H9 (cell line): Measurements from ENCODE around the gene SLCO4A1. TPM values are rescaled to one million over a fixed set of nuclear protein-coding genes. Genes with fewer than 3 reads are reported as not detected.

Experiments used
- DNase-seq: peaks from one replicate; pipeline ENCODE4 v3.0.0-alpha.2; 2017
- H2AFZ ChIP-seq: one replicate; pipeline ENCODE4 v1.6.1; 2013; ENCODE audit warnings: mild to moderate bottlenecking, low read length, control low read depth, moderate library complexity
- H2AK5ac ChIP-seq: 2 replicates; pipeline ENCODE4 v1.6.1; 2013; ENCODE audit warnings: low read length, control low read depth, mixed read lengths; ENCODE audit not compliant: insufficient read length
- H2BK120ac ChIP-seq: one replicate; pipeline ENCODE4 v1.6.1; 2013; ENCODE audit warnings: low read depth, mild to moderate bottlenecking, low read length, control low read depth, inconsistent platforms; ENCODE audit not compliant: poor library complexity, severe bottlenecking
- H2BK12ac ChIP-seq: 2 replicates; pipeline ENCODE4 v1.6.1; 2013; ENCODE audit warnings: low read length, control low read depth, mixed read lengths, low read depth; ENCODE audit not compliant: insufficient read length
- H2BK15ac ChIP-seq: 2 replicates; pipeline ENCODE4 v1.6.1; 2013; ENCODE audit warnings: low read depth, low read length, control low read depth
- H2BK20ac ChIP-seq: one replicate; pipeline ENCODE4 v1.6.1; 2013; ENCODE audit warnings: low read depth, mild to moderate bottlenecking, low read length, control low read depth, inconsistent platforms; ENCODE audit not compliant: poor library complexity, severe bottlenecking
- H2BK5ac ChIP-seq: 2 replicates; pipeline ENCODE4 v1.6.1; 2013; ENCODE audit warnings: low read length, control low read depth, mixed read lengths; ENCODE audit not compliant: insufficient read length
- H3K14ac ChIP-seq: 2 replicates; pipeline ENCODE4 v1.6.1; 2013; ENCODE audit warnings: low read length, control low read depth; ENCODE audit not compliant: insufficient read depth
- H3K18ac ChIP-seq: 2 replicates; pipeline ENCODE4 v1.6.1; 2013; ENCODE audit warnings: low read depth, mild to moderate bottlenecking, mixed read lengths, low read length, control low read depth; ENCODE audit not compliant: insufficient read length
- H3K23ac ChIP-seq: 2 replicates; pipeline ENCODE4 v1.6.1; 2013; ENCODE audit warnings: low read length, control low read depth, mixed read lengths, low read depth; ENCODE audit not compliant: insufficient read length
- H3K23me2 ChIP-seq: 2 replicates; pipeline ENCODE4 v1.6.1; 2013; ENCODE audit warnings: low read depth, mild to moderate bottlenecking, mixed read lengths, low read length, control low read depth; ENCODE audit not compliant: insufficient read length, poor library complexity, severe bottlenecking
- H3K27ac ChIP-seq: 2 replicates; pipeline ENCODE4 v1.5.1; 2013; ENCODE audit warnings: low read length, control low read depth, mixed read lengths, low read depth; ENCODE audit not compliant: insufficient read length
- H3K27me3 ChIP-seq: 2 replicates; pipeline ENCODE4 v1.6.1; 2013; ENCODE audit warnings: low read length, control low read depth, inconsistent platforms; ENCODE audit not compliant: insufficient read depth
- H3K4ac ChIP-seq: 2 replicates; pipeline ENCODE4 v1.6.1; 2013; ENCODE audit warnings: low read depth, mild to moderate bottlenecking, control low read depth, inconsistent platforms, low read length, moderate library complexity
- H3K4me1 ChIP-seq: 2 replicates; pipeline ENCODE4 v1.6.1; 2013; ENCODE audit warnings: low read length, control low read depth, inconsistent platforms; ENCODE audit not compliant: insufficient read depth
- H3K4me2 ChIP-seq: 2 replicates; pipeline ENCODE4 v1.6.1; 2013; ENCODE audit warnings: low read length, control low read depth, mixed read lengths; ENCODE audit not compliant: insufficient read length, insufficient read depth
- H3K56ac ChIP-seq: 2 replicates; pipeline ENCODE4 v1.6.1; 2013; ENCODE audit warnings: low read depth, mild to moderate bottlenecking, mixed read lengths, low read length, control low read depth; ENCODE audit not compliant: insufficient read length
- H3K79me1 ChIP-seq: 2 replicates; pipeline ENCODE4 v1.6.1; 2013; ENCODE audit warnings: low read depth, mild to moderate bottlenecking, moderate library complexity, low read length, control low read depth, inconsistent platforms; ENCODE audit not compliant: insufficient read depth, poor library complexity, severe bottlenecking
- H3K79me2 ChIP-seq: 2 replicates; pipeline ENCODE4 v1.6.1; 2013; ENCODE audit warnings: low read length, control low read depth, inconsistent platforms; ENCODE audit not compliant: insufficient read depth
- H3K9ac ChIP-seq: 2 replicates; pipeline ENCODE4 v1.6.1; 2013; ENCODE audit warnings: low read length, control low read depth, mixed read lengths; ENCODE audit not compliant: insufficient read length; ENCODE audit errors: extremely low read depth
- H3K9me3 ChIP-seq: one replicate; pipeline ENCODE4 v1.6.1; 2013; ENCODE audit warnings: low read depth, low read length, inconsistent platforms; ENCODE audit not compliant: control insufficient read depth
- H3T11ph ChIP-seq: one replicate; pipeline ENCODE4 v1.6.1; 2013; ENCODE audit warnings: mild to moderate bottlenecking, low read length, control low read depth, inconsistent platforms
- H4K20me1 ChIP-seq: one replicate; pipeline ENCODE4 v1.6.1; 2013; ENCODE audit not compliant: control insufficient read depth, insufficient read length, insufficient read depth
- H4K5ac ChIP-seq: 2 replicates; pipeline ENCODE4 v1.6.1; 2013; ENCODE audit warnings: low read depth, mild to moderate bottlenecking, mixed read lengths, low read length, control low read depth; ENCODE audit not compliant: insufficient read length
- H4K8ac ChIP-seq: replicated peaks from 2 replicates; pipeline ENCODE4 v1.6.1; 2013; ENCODE audit warnings: low read length, control low read depth, mixed read lengths, low read depth; ENCODE audit not compliant: insufficient read length
- H4K91ac ChIP-seq: 2 replicates; pipeline ENCODE4 v1.6.1; 2013; ENCODE audit warnings: low read depth, mild to moderate bottlenecking, moderate library complexity, mixed read lengths, low read length, control low read depth; ENCODE audit not compliant: insufficient read length
- H3K27ac Mint-ChIP-seq, 3 experiments: 2 replicates in 2 of 3; 3 replicates in 1 of 3; pipeline ENCODE4 v1.8.0; 2020 to 2021; ENCODE audit warnings: mixed read lengths in 3 of 3, mild to moderate bottlenecking in 1 of 3, moderate library complexity in 1 of 3
- H3K27me3 Mint-ChIP-seq: 2 replicates; pipeline ENCODE4 v1.8.0; 2021; ENCODE audit warnings: low read depth, mild to moderate bottlenecking, moderate library complexity, mixed read lengths
- H3K36me3 Mint-ChIP-seq, 3 experiments: 2 replicates in 2 of 3; 3 replicates in 1 of 3; pipeline ENCODE4 v1.8.0; 2020 to 2021; ENCODE audit warnings: low read depth in 3 of 3, mixed read lengths in 3 of 3; ENCODE audit not compliant: insufficient read depth in 1 of 3
- H3K4me1 Mint-ChIP-seq, 2 experiments: 2 replicates each; pipeline ENCODE4 v1.8.0; 2020; ENCODE audit warnings: mixed read lengths in 2 of 2
- H3K4me3 Mint-ChIP-seq, 2 experiments: 2 replicates in 1 of 2; 3 replicates in 1 of 2; pipeline ENCODE4 v1.8.0; 2020 to 2021; ENCODE audit warnings: mild to moderate bottlenecking in 2 of 2, mixed read lengths in 2 of 2, moderate library complexity in 1 of 2
- H3K9me3 Mint-ChIP-seq, 2 experiments: 2 replicates in 1 of 2; 3 replicates in 1 of 2; pipeline ENCODE4 v1.8.0; 2020; ENCODE audit warnings: mild to moderate bottlenecking in 2 of 2, mixed read lengths in 2 of 2, moderate library complexity in 1 of 2
- CTCF ChIP-seq: fragments of 200-600 bp; sonication (generic); conservative IDR thresholded peaks from 3 replicates; pipeline ENCODE4 v1.8.0; 2021; ENCODE audit warnings: antibody characterized with exemption, mild to moderate bottlenecking
- WGBS: extraction: QIAGEN DNeasy Blood & Tissue Kit; methylation state at CpG from one replicate; pipeline ENCODE4 v1.1.7; 2013; ENCODE audit warnings: missing lambda C conversion rate, low lambda C conversion rate, mixed read lengths; ENCODE audit not compliant: insufficient read length; ENCODE audit errors: extremely low coverage; 5-methylcytosine and 5-hydroxymethylcytosine counted together
- total RNA-seq: library from RNA; stranded (reverse); gene quantifications from 2 replicates; pipeline ENCODE4 v1.2.1, GENCODE V29; 2021

The SLCO4A1 gene
- total RNA-seq, 1 experiment from 2014 or later, result 9.4 TPM

- Histone ChIP-seq H3K56ac (no peak overlapping the region), H3K4ac (no peak overlapping the region), H2BK5ac (no peak overlapping the region), H2BK20ac (no peak overlapping the region), H2AFZ (no peak overlapping the region), H3K4me1 (no peaks in the 10 kb centered on the region; the same call in 1 of the 2 replicates), H4K5ac (no peak overlapping the region), H3K14ac (no peak overlapping the region), H3K79me1 (no peaks in the 10 kb centered on the region), H3K18ac (no peak overlapping the region), H3K4me2 (no peak overlapping the region), H3K23me2 (no peaks in the 10 kb centered on the region), H2BK15ac (no peak overlapping the region), H4K8ac (no peak overlapping the region), H2BK120ac (no peak overlapping the region), H3K27ac (no peak overlapping the region), H3K9me3 (no peaks in the 10 kb centered on the region), H2BK12ac (no peak overlapping the region), H3T11ph (no peak overlapping the region), H2AK5ac (no peak overlapping the region), H3K23ac (no peak overlapping the region), H3K27me3 (no peaks in the 10 kb centered on the region), H3K79me2 (no peaks in the 10 kb centered on the region), H3K9ac (no peak overlapping the region), H4K91ac (no peak overlapping the region), H4K20me1 (no peaks in the 10 kb centered on the region)
- no peaks in the 10 kb centered on the region; a peak in 1 of 7 replicates for H3K36me3 Mint-ChIP-seq
- H3K27me3 Mint-ChIP-seq, result no peaks in the 10 kb centered on the region
- TF ChIP-seq CTCF, result no peak
- no CpG with 5 or more reads among the region's 39 CpGs for WGBS
- H3K4me1 Mint-ChIP-seq, result peaks cover 10 to 12% of the 10 kb centered on the region in 2 experiments
- H3K27ac Mint-ChIP-seq, result no peak overlapping the region
- DNase-seq, result no peak
- H3K9me3 Mint-ChIP-seq, result no peaks in the 10 kb centered on the region
- H3K4me3 Mint-ChIP-seq, result no peak overlapping the region
Observed at GRCh38 chr20:62656197-62656918, 14.1 kb downstream of the SLCO4A1 start.
